ENCODE data around the gene GNB4.

GNB4 gene

DNA sequence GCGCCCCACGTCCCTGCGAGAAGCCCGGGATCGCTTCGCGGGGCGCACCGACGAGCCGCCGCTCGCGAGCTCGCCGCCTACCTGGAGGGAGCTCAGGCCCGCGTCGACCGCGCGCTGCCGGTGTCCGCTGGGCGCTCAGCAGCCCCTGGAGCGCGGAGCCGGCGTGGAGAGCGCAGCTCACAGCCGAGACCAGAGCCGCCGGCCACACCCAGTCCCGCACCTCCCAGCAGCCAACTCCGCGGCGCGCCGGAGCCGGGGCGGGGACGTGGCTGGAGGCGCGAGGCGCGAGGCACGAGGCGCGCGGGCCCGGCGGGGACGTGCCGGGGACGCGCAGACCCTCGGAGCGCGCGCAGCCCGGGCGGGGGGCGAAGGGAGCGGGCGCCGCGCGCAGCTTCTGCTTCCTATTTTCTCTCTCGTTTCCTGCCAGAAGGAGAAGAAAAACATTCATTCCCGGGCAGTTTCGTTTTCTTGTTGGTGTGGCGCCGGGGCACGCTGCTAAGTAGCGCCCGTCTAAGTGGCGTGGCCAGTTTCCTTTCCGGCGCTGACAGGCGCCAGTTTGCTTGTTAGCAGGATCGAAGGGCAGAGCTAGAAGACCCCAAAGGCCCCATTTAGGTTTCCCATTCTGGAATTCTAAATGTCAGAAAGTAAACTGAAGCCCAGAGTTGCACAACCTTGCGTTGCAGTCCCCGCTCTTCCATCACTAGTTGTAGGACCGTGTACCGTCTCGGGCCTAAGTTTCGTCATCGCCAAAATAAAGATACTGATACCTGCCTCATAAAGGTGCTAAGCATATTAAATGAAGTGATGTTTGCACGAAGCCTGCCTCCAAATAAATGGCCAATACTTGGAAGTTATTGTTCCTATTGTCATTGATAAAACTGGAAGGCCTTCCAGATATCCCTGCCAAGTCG lies at the start of gene GNB4:
Gene GNB4, minus strand, starts transcription at position 206 of the 911 bp plus-strand sequence. CDS start 25,270 bp downstream, outside the sequence.
- peak; percentile 60 for DNase-seq (ENCODE audit: low spot score)

DNA sequence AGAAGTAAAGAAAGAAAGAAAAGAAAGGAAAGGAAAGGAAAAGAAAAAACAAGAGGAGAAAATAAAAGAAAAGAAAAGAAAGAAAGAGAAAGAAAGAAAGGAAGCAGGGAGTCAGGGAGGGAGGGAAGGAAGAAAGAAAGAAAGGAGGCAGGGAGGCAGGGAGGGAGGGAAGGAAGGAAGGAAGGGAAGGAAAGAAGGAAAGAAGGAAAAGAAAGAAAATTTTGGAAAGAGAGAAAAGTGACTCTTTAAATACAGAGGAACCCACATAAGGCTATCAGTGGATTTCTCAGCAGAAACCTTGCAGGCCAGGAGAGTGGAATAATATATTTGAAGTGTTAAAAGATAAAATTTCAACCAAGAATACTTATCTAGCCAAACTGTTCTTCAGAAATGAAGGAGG lies 44.2 kb upstream of the GNB4 start:
- no peak for DNase-seq (ENCODE audit: low spot score)

DNA sequence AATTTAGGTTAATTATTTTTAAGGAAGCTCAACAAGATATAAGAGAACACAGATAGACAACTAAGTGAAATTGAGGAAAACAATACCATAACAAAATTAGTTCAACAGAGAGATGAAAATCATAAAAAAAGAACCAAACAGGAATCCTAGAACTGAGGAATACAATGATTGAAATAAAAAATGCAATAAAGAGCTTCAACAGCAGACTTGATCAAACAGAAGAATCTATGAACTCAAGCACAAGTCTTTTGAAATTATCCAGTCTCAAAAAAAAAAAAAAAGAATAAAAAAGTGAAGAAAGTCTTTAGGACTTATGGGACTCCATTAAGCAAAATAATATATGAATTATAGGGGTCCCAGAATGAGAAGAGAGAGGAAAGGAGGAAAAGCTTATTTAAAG lies 42.0 kb upstream of the GNB4 start:
- no peak for DNase-seq (ENCODE audit: low spot score)

DNA sequence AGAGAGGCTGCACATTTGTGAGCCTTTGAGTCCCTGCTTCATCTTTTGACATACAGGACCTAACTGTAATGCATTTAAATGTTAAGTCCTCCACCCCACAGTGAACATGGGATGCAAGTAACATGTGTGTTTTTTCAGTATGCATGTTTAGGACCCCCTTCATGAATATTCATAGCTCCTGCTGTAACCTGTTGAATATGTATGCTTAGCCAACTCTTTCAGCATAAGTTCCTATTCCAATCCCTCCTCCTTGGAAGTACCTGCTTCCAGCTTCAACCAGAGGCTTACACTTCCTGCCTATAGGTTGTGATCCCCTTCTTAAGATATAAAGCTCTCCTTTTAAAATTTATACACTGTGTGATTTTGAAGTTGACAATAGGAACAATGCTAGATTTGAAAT lies 36.9 kb upstream of the GNB4 start:
- DNase-seq (ENCODE audit: low spot score) = no peak

DNA sequence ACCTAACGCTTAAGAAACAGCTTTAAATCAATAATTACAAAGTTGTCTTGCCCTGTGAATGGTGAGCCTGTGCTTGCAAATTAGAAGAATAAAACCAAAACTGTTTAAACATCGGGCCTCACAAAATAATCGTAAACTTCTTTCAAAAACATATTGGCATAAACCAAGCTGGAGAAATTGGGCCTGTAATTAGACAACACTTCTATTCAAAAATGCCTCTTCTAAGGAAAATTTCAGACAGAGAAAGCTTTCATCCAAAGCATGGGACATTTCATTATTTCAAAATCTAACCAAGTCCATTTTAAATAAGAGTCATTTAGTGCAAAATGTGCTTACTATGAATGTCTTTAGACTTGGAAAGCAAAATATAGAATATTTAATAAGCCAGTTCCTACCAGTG lies 35.5 kb upstream of the GNB4 start:
- DNase-seq (ENCODE audit: low spot score) = no peak

DNA sequence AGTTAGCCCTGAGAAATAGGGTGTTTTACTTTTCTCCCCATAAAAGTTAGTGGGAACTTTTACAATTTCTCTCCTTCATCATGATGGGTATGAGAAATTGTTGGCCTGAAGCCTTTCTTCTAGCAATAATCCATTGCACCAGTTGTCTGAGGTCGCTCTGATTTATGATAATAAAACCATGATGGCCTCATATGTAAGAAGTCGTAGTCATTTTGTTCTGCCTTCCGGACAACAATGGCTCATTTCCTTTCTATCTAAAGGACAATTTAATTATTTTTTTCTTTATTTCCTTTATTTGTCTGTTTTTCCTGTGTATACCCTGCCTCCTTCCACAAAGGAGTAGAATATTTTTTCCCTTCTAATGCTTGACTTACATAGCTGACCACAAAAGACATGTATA lies 31.6 kb upstream of the GNB4 start:
- no peak for DNase-seq (ENCODE audit: low spot score)

DNA sequence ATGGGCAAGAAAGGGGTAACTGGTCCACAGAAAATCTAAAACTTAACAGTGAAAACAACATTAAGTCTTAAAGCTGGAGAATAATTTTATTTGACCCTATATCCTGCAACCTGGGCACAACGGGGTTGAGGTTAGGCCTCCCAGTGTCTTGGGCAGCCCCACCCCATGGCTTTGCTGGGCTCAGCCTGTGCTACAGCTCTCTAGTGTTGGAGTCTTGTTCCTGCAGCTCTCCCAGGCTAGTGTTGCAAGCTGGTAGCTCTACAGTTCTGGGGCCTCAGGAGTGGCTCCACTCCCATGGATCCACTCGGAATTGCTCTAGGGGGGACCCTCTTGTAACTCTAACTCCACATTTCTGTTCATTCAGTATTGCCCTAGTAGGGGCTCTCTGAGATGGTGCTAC lies 24.9 kb upstream of the GNB4 start:
- DNase-seq (ENCODE audit: low spot score) = no peak

DNA sequence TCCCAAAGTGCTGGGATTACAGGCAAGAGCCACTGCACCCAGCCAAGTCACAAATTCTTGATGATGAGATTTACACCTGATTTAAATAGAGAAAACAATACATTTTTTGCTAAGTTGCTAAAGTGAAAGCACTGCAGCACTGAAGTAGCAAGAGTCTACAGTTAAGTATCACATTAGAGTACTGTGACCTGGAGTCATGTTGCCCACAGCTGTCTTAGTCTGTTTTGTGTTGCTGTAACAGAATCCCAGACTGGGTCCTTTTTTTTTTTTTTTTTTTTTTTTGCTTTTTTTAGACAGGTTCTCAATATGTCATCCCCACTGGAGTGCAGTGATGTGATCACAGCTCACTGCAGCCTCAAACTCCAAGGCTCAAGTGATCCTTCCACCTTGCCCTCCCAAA lies 23.2 kb upstream of the GNB4 start:
- DNase-seq (ENCODE audit: low spot score) = no peak

DNA sequence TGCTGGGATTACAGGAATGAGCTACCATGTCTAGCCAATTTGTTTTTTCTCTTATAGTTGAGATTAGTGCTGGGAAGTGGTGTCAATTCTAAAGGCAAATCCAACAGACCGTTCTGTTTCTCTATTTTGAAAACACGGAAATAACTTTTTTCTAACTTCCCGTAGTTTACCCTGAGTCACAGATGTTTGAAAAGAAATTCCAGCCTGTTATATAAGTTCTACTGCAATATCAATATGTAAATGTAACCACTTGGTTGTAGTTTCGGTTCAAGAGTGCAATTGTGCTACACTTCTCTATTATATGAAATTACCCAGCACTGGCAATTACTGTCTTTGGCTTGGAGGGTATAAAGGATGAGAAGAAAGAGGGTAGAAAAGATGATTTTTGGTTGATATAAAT lies 22.3 kb upstream of the GNB4 start:
- no peak for DNase-seq (ENCODE audit: low spot score)

DNA sequence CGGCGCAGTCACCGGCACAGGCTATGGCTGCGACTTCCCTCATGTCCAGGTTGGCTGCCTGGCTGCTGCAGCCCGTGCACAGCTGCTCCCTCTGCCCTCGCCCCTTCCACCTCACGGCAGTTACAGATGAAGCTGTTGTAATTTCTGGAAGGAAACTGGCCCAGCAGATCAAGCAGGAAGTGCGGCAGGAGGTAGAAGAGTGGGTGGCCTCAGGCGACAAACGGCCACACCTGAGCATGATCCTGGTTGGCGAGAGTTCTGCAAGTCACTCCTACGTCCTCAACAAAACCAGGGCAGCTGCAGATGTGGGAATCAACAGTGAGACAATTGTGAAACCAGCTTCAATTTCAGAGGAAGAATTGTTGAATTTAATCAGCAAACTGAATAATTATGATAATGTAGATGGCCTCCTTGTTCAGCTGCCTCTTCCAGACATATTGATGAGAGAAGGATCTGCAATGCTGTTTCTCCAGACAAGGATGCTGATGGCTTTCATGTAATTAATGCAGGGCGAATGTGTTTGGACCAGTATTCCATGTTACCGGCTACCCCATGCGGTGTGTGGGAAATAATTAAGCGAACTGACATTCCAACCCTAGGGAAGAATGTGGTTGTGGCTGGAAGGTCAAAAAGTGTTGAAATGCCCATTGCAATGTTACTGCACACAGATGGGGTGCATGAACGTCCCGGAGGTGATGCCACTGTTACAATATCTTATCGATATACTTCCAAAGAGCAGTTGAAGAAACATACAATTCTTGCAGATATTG lies 13.2 kb upstream of the GNB4 start:
- no peak for DNase-seq (ENCODE audit: low spot score)

DNA sequence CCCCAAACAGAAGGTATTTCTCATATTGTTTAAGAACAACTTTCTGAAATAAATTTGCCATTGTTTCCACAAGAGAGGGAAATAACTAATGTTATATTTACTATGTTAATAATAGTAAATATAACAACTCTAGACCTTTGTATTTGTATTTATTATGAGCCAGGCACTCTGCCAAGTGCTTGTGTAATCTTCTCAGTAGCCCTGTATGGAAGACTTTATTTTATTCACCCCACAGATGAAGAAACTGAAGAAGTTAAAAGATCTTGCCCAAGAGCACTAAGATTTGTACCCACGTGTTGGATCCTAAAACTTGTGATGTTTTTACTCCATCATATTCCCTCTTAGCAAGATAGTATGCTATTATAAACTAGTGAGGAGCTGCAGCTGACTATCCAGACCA lies 12.0 kb upstream of the GNB4 start:
- DNase-seq (ENCODE audit: low spot score) = no peak

DNA sequence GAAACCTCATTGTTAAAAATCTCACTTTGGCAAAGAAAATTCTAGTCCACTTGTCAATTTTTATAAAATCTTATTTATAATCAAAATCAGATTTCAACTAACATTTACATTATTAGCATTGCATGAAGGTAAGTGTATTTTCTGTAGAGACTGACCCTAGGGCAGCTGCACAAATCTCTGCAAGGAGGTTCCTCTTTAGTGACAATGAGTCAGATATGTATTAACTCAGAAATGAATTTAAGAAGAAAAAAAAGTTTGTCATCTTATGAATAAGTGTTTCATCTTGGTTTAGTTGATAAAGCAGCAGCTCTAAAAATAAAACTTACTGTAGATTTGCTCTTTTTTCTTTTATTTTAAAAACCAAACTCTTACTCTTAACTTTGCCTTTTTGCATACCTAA lies 9.0 kb upstream of the GNB4 start:
- DNase-seq (ENCODE audit: low spot score) = no peak

DNA sequence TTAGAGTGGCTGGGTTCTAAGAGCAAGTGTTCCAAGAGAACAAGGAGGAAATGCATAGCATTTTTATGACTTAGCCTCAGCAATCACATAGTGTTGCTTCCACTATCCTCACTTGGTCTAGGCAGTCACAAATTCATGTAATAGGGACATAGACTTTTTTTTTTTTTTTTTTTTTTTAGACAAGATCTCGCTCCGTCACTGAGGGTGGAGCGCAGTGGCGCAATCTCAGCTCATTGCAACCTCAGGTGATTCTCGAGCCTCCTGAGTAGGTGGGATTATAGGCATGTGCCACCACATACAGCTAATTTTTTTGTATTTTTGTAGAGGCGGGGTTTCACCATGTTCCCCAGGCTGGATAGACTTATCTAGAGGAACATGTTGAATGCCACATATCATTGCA lies 4.7 kb upstream of the GNB4 start:
- no peak for DNase-seq (ENCODE audit: low spot score)

DNA sequence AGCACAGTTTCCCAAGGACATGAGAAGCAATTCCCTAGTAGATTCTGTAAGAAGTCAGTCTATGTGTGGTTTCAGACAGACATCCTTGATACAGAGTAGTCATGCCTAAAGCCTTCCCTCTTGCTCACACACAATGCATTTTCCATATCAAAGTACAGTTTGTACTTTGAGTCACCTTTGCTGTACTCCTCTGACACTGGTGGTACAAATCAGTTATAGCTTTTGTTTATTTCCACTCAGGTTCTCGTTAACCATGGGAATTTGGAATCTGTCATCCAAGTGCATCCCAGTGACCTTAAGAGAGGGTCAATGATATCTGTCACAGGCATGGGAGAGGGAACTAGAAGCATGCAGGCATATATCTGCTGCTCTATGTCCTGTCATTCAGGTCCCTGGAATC lies 3.6 kb upstream of the GNB4 start:
- DNase-seq (ENCODE audit: low spot score) = no peak

DNA sequence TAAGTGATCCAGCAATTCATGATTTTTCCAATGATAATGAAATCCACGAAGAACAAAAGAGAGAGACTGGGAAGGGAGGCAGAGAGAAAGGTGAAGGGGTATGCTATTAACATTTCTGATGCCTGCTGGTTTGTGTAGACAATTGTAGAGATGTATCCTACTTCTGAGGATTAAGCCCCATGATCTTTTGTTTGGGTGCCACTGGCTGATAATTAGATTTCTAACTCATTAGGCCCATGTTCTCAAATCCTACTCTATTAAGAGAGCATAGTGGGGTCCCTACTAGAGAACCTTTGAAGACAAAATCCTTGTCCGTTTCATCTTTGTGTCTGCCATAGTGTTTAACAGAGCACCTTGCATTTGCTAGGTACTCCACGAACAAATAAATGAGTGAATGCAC lies 2.7 kb upstream of the GNB4 start:
- no peak for DNase-seq (ENCODE audit: low spot score)

DNA sequence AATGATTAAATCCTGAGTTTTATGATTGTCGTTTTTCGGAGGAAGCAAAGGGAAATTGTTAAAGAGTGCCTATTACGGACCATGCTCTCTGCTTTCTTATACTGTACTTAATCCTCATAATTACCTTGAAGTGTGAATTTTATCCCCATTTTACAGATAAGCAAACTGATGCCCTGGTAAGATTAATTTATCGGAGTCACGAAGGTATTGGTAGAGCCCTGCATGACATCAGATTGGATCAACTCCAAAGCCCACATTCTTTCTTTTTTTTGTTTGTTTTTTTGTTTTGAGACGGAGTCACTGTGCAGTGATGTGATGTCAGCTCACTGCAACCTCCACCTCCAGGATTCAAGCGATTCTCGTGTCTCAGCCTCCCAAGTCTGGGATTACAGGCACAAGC lies 1.6 kb upstream of the GNB4 start:
- DNase-seq (ENCODE audit: low spot score) = no peak

DNA sequence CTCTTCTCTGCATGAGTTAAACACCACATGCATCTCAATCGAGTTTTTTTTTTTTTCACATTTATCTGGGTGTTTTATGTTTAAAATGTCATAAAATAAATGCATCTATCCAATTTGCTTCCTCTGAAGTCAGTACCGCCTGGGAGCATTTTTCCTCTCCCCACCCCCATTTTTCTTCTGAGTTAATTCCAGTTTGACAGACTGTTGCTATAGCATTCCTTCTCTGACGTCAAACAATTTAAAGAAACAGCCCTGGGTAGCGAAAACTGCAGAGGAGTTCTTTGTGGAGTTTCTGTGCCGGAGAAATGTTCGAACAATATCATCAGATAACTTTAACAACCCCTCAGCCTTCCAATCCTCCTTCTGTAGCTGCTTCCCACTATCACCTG lies 900 bp upstream of the GNB4 start:
- DNase-seq (ENCODE audit: low spot score) = no peak

DNA sequence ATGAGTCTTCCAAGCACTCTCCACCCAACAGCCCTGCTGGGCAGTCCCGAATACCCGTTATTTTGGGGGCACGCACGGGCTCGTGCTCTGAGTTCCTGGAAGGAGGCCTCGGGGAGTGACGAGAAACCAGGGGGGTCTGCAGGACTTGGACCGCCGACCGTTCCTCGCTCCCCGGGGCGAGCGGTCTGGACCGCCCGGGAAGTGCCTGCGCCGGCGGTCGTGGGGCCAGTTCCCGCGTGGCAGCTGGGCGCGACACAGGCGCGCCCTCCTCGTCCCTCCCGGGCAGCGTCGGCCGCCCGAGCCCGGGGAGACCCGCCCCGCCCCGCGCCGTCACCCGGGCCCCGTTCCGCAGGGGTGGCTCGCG lies 387 bp downstream of the GNB4 start:
- no peak for DNase-seq (ENCODE audit: low spot score)

DNA sequence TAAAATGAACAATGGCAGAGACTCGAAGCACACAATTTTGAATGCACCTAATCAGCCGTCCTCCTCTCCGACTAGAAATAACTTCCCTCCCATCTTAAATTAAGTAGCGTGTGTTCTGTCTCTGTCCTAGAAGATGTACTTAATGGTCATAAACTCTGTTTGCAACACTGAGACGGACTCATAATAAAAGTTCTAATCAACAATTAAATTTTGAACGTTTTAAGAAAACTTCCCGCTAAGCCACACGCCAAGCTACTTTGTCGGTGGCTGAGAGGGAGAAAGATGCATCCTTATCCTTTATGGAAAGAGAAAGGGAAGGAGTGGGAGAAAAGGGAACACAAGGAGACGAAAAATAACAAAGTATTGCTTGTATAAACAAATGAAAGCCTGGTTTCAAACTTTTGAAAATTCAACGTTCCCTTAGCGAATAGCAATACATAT lies 989 bp downstream of the GNB4 start:
- no peak for DNase-seq (ENCODE audit: low spot score)

DNA sequence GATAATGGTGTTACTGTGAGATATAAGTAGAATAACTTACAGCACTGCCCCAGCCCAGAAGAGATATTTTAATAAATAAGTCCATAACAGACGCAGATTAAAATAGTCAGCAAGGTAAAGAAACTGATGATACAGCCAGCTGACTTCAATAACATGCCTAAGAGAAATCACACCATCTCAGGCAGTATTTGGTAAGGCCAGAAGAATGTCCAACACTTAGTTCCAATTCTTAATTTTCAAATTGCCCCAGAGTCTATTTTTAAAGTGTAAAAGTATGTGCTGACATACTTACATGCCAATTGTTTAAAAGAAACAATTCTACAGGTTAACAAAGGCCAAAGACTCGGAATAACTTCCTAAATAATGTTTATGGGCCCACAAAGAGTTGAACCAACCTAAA lies 1.6 kb downstream of the GNB4 start:
- no peak for DNase-seq (ENCODE audit: low spot score)

DNA sequence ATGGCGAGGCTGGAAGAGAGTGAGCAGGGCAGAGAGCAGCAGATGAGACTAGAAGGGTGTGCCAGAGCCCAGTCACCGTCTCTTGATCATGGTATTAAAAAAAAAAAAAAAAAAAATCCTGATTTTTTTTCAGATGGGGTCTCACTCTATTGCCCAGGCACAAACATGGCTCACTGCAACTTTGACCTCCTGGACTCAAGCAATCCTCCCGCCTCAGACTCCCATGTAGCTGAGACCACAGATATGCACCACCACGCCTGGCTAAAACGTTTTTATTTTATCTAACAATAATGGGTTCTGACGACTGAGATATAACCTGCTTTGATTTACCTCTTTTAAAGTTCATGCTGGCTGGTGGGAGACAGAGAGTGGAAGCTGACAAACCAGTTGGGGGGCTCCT lies 4.0 kb downstream of the GNB4 start:
- DNase-seq (ENCODE audit: low spot score) = no peak

DNA sequence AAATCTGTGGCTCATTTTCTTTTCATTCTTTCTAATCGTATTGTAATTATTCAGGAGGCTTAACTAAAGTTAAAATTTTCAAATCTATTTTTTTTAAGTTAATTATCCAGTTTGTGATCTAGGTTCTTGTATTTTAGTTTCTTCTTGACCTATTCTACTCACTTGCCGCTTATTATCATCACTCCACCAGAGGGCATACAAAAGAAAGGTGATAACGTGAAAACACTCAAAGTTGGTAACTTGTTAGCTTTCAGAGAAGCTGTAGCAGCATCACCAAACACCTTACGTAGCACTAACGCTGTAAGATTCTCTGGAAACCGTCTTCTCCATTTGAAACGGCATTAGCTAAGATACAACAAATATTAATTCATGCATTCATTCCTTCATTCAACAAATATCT lies 4.8 kb downstream of the GNB4 start:
- no peak for DNase-seq (ENCODE audit: low spot score)

DNA sequence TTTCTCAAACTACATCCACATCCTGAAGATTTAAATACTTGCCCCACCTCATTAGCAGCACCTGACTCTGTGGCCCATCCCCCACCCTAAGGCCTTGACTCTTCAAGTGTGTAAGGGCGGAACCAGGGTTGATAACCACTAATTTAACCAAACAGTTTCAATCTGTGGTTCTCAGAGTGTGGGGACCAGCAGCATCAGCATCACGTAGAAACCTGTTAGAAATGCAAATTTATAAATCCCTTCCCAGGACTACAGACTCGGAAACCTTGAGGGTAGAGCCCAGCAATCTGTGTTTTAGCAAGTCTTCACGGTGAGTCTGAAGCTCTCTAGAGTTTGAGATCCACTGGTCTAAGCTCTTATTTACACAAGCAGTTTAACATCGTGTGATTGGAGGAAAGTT lies 12.4 kb downstream of the GNB4 start:
- no peak for DNase-seq (ENCODE audit: low spot score)

DNA sequence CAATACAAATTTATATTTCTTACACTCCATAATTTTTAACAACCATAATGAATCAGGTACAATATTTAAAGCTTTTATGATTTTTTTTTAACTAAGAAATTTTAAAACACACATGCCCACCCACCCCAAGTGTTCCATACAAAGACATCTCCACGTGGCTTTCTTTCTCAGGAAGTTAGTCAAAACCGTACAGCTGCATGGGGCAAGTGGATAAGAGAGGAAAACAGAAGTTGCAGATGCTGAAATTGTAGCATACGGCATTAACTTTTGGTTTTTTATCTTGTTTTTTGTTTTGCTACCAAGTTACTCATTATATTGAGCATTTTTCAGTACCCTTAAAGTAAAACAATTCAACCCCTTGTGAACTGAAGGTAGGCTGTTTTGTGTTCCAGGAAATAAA lies 14.8 kb downstream of the GNB4 start:
- no peak for DNase-seq (ENCODE audit: low spot score)
